GM12865 (cell line): Measurements from ENCODE around the gene OR10AD1.

Experiments
- DNase-seq: peaks from one replicate; pipeline ENCODE4 v3.0.0; 2010; ENCODE audit warnings: low read depth
- H3K4me3 ChIP-seq: 2 replicates; pipeline ENCODE4 v1.5.1; 2011; ENCODE audit warnings: mild to moderate bottlenecking, low read depth, low read length, control low read depth
- CTCF ChIP-seq: IDR thresholded peaks from 2 replicates; pipeline ENCODE4 v1.5.1; 2011; ENCODE audit warnings: low read length, control low read depth, low read depth, inconsistent platforms; ENCODE audit not compliant: insufficient read depth; ENCODE audit errors: missing control alignments

The OR10AD1 gene

GRCh38 chr12:48199774-48200221, 3.3 kb downstream of the OR10AD1 start:
- H3K4me3 ChIP-seq: no peak overlapping the region
- TF ChIP-seq CTCF: no peak
- DNase-seq: no peak

DNA sequence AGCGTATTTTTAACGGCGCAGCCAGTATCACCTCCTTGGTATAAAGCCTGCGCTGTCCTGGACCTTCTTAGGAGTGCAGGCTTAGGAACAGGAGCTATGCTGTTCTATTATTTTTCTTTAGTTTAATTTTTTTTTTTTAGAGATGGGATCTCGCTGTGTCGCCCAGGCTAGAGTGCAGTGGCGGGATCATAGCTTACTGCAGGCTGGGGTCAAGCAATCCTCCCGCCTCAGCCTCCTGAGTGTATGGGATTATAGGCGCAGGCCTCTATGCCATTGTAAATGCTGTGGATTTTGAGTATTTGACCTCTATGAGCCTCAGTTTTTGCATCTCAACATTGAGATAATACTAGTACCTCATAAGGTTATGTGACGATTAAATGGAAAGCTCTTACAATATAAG, 4.1 kb downstream of the OR10AD1 start:
- peak overlapping the region; percentile 97 for H3K4me3 ChIP-seq
- DNase-seq: no peak
- no peak for TF ChIP-seq CTCF

DNA sequence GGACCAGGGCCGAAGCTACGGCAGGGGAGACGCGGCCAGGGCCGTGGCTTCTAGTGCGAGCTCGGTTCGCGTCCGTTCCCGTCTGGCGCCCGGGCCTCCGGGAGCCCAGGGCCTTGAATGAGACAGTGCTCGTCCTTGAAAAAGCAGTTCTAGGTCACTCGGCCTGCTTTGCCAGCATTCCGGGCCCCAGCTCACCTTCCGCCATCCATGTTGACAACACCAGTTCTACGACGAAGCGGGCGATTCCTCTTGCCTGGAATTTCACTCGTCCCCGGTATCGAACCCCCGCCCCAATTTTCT, 4.5 kb downstream of the OR10AD1 start:
- TF ChIP-seq CTCF: no peak
- peak; percentile 42 for DNase-seq

DNA sequence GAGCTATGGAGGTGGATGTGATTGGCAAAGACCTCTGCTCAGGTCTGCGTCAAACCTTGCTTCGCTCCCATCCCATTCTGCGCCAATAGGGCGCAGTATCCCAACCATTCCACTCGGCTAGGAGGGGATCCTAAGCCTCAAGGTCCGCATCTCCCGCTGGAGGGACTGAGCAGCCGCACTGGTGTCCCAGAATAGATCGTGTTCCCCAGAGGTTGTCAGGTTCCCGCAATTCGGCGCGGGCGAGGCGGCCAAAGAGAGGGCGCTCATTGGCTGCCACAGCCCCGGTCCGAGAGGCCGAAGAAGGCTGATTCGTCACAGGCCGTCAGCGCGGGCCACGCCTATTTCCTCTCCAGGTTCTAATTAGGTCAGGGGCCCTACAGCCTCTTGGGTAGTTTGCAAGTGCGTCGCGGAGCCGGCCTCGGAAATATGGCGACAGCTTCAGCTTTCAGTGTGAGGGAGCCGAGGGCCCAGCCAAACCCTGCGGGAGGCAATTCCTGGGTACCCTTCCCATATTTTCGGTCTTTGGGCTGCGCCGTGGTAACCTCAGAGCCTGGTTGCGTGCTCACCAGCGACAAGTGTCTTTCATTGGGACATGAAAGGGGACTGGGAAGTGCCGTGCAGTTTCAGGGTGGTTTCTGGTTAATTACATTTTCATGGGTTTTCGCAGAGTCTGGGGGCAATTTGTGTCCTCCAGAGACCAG, 5.0 kb downstream of the OR10AD1 start:
- H3K4me3 ChIP-seq: peak overlapping the region; percentile 97
- peak; percentile 97 for DNase-seq

More for the DNA sequence above, 4.5 kb downstream of the OR10AD1 start:
- H3K4me3 ChIP-seq: peak overlapping the region; percentile 97

GRCh38 chr12:48197549-48197970, 5.5 kb downstream of the OR10AD1 start:
- DNase-seq: peak; percentile 42
- H3K4me3 ChIP-seq: peak overlapping the region; percentile 97

More for the DNA sequence above, 5.0 kb downstream of the OR10AD1 start:
- TF ChIP-seq CTCF: no peak

GRCh38 chr12:48194799-48195201, 8.3 kb downstream of the OR10AD1 start:
- TF ChIP-seq CTCF: no peak
- H3K4me3 ChIP-seq: no peak overlapping the region
- DNase-seq: no peak

More at GRCh38 chr12:48197549-48197970, 5.5 kb downstream of the OR10AD1 start:
- TF ChIP-seq CTCF: peak; percentile 54

DNA sequence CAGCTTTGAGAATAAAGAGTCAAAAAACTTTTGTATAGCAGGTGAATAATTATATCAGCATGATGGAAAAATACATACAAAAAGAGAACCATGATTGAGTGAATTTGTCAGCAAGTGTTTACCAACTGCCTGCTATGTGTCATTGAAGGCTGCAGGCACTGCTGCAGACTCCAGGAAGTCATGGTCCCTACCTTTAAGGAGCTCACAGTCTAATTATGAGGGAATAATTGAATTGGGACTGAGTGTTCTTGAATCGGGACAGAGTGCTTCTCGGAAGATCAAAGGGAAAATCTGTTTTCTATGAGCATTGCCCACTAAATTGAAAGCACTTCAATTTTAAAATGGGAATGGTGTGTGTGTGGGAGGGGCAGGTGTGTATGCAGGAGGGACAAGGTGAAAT, 9.5 kb downstream of the OR10AD1 start:
- H3K4me3 ChIP-seq: no peak overlapping the region
- no peak for TF ChIP-seq CTCF
- DNase-seq: no peak
